Loucy (cell line): ENCODE measurements around the gene GRK6.

Source experiments
- H2AFZ ChIP-seq: fragments of 200-600 bp; sonication (generic); 2 replicates; pipeline ENCODE4 v1.6.0; 2016; ENCODE audit warnings: antibody characterized with exemption, mild to moderate bottlenecking, low read length, moderate library complexity
- H3F3A ChIP-seq: fragments of 200-600 bp; 2 replicates; pipeline ENCODE4 v1.6.0; 2016; ENCODE audit warnings: antibody characterized with exemption, low read depth, mild to moderate bottlenecking
- H3K27me3 ChIP-seq: fragments of 200-600 bp; sonication (generic); 2 replicates; pipeline ENCODE4 v1.6.1; 2014; ENCODE audit warnings: low read length, mild to moderate bottlenecking; ENCODE audit not compliant: insufficient read depth, poor library complexity, severe bottlenecking
- H3K36me3 ChIP-seq: fragments of 200-600 bp; sonication (generic); 2 replicates; pipeline ENCODE4 v1.6.1; 2016; ENCODE audit warnings: low read length; ENCODE audit not compliant: insufficient read depth
- H3K4me1 ChIP-seq: fragments of 200-600 bp; sonication (generic); 2 replicates; pipeline ENCODE4 v1.5.1; 2014; ENCODE audit warnings: low read length, mild to moderate bottlenecking; ENCODE audit not compliant: insufficient read depth, poor library complexity, severe bottlenecking
- H3K4me2 ChIP-seq: fragments of 200-600 bp; sonication (generic); 2 replicates; pipeline ENCODE4 v1.6.0; 2014; ENCODE audit warnings: antibody characterized with exemption, low read length, low read depth, mild to moderate bottlenecking; ENCODE audit not compliant: poor library complexity, severe bottlenecking
- H3K4me3 ChIP-seq: fragments of 200-600 bp; sonication (generic); 2 replicates; pipeline ENCODE4 v1.5.1; 2014; ENCODE audit warnings: low read length, mild to moderate bottlenecking, mixed read lengths; ENCODE audit not compliant: poor library complexity, severe bottlenecking
- H3K79me2 ChIP-seq: fragments of 200-600 bp; sonication (generic); 2 replicates; pipeline ENCODE4 v1.6.1; 2014; ENCODE audit warnings: low read length; ENCODE audit not compliant: insufficient read depth
- H3K9ac ChIP-seq: fragments of 200-600 bp; sonication (generic); 2 replicates; pipeline ENCODE4 v1.6.0; 2014; ENCODE audit warnings: mild to moderate bottlenecking, low read depth, low read length, moderate library complexity; ENCODE audit not compliant: poor library complexity, severe bottlenecking
- H3K9me2 ChIP-seq: fragments of 200-600 bp; sonication (generic); replicated peaks from 2 replicates; pipeline ENCODE4 v1.6.1; 2016; ENCODE audit warnings: low read depth, low read length, mixed read lengths
- H3K9me3 ChIP-seq: fragments of 200-600 bp; sonication (generic); 2 replicates; pipeline ENCODE4 v1.6.1; 2014; ENCODE audit warnings: mild to moderate bottlenecking, antibody characterized with exemption, low read length, low read depth; ENCODE audit not compliant: insufficient read depth
- H4K20me1 ChIP-seq: fragments of 200-600 bp; sonication (generic); 2 replicates; pipeline ENCODE4 v1.6.0; 2014; ENCODE audit warnings: antibody characterized with exemption, low read length, mild to moderate bottlenecking; ENCODE audit not compliant: insufficient read depth, poor library complexity, severe bottlenecking
- EZH2phosphoT487 ChIP-seq: fragments of 200-600 bp; IDR thresholded peaks from 2 replicates; pipeline ENCODE4 v1.6.1; 2018; ENCODE audit warnings: antibody characterized with exemption, mild to moderate bottlenecking, moderate library complexity, borderline replicate concordance
- TF ChIP-seq, protein P1 (sequence below): fragments of 200-600 bp; sonication (generic); conservative IDR thresholded peaks from 2 replicates; pipeline ENCODE4 v1.5.1; 2014; ENCODE audit warnings: mild to moderate bottlenecking, antibody characterized with exemption, low read length

GRK6 gene

DNA sequence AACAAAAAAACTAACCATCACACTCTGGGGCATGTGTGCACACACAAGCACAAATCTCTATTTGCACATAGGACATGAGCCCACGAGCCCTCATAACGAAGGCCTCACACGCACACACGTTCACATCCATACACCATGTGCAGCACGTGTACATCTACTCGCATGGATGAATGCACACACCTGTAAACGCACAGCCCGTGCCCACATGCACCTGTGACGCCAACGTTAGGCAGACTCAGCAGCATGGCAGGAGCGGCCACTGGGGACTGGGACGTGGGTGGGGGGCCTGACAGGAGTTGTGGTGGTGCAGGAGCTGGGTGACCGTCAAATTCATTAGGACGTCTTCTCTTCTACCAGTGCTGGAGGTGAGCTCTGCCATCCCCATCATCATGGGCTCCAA, 39.1 kb upstream of the GRK6 start:
- H3K27me3 ChIP-seq, result no peaks in the 10 kb centered on the region
- no peak overlapping the region for H3K9ac ChIP-seq
- no peaks in the 10 kb centered on the region for H3K9me2 ChIP-seq
- peaks cover 17% of the 10 kb centered on the region for H3K4me1 ChIP-seq
- H3K4me2 ChIP-seq, result no peak overlapping the region
- H4K20me1 ChIP-seq, result no peaks in the 10 kb centered on the region
- no peaks in the 10 kb centered on the region for H3K79me2 ChIP-seq
- TF ChIP-seq EZH2phosphoT487, result no peak
- TF ChIP-seq, protein P1, sequence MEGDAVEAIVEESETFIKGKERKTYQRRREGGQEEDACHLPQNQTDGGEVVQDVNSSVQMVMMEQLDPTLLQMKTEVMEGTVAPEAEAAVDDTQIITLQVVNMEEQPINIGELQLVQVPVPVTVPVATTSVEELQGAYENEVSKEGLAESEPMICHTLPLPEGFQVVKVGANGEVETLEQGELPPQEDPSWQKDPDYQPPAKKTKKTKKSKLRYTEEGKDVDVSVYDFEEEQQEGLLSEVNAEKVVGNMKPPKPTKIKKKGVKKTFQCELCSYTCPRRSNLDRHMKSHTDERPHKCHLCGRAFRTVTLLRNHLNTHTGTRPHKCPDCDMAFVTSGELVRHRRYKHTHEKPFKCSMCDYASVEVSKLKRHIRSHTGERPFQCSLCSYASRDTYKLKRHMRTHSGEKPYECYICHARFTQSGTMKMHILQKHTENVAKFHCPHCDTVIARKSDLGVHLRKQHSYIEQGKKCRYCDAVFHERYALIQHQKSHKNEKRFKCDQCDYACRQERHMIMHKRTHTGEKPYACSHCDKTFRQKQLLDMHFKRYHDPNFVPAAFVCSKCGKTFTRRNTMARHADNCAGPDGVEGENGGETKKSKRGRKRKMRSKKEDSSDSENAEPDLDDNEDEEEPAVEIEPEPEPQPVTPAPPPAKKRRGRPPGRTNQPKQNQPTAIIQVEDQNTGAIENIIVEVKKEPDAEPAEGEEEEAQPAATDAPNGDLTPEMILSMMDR, result no peak
- H2AFZ ChIP-seq, result no peak overlapping the region
- H3K4me3 ChIP-seq, result no peak overlapping the region
- H3K9me3 ChIP-seq, result no peaks in the 10 kb centered on the region
- no peaks in the 10 kb centered on the region for H3K36me3 ChIP-seq
- H3F3A ChIP-seq, result no peaks in the 10 kb centered on the region

DNA sequence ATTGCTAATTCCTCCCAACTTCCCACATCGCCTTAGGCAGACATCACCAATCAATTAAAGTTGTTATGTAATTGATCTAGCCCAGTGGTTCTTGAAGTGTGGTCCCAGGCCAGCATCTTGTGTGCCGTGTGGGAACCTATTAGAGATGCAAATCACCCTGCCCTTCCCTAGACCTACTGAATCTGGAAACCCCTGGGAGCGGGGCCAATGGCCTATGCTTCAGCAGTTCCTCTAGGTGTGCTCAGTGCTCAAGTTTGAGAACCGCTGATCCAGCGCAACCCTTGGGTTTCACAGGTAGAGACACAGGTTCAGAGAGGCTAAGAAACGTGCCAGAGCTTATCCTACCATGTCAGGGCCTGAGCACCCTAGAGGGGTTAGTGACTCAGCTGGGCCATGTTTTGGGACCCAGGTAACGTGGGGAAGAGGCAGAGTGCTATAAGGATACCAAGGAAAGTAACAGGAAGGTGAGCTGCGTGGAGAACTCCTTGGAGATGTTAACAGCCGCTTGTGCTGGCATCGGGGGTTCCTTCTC, 37.9 kb upstream of the GRK6 start:
- H3K4me2 ChIP-seq, result no peak overlapping the region
- H3K36me3 ChIP-seq, result no peaks in the 10 kb centered on the region
- no peak for TF ChIP-seq EZH2phosphoT487
- TF ChIP-seq, protein P1, result no peak
- H3K4me3 ChIP-seq, result no peak overlapping the region
- H2AFZ ChIP-seq, result no peak overlapping the region
- H3K4me1 ChIP-seq, result peaks cover 19% of the 10 kb centered on the region
- no peaks in the 10 kb centered on the region for H3K27me3 ChIP-seq
- H3K9me3 ChIP-seq, result no peaks in the 10 kb centered on the region
- no peaks in the 10 kb centered on the region for H3K79me2 ChIP-seq
- H3K9ac ChIP-seq, result no peak overlapping the region
- H4K20me1 ChIP-seq, result no peaks in the 10 kb centered on the region
- no peaks in the 10 kb centered on the region for H3K9me2 ChIP-seq
- no peaks in the 10 kb centered on the region for H3F3A ChIP-seq

DNA sequence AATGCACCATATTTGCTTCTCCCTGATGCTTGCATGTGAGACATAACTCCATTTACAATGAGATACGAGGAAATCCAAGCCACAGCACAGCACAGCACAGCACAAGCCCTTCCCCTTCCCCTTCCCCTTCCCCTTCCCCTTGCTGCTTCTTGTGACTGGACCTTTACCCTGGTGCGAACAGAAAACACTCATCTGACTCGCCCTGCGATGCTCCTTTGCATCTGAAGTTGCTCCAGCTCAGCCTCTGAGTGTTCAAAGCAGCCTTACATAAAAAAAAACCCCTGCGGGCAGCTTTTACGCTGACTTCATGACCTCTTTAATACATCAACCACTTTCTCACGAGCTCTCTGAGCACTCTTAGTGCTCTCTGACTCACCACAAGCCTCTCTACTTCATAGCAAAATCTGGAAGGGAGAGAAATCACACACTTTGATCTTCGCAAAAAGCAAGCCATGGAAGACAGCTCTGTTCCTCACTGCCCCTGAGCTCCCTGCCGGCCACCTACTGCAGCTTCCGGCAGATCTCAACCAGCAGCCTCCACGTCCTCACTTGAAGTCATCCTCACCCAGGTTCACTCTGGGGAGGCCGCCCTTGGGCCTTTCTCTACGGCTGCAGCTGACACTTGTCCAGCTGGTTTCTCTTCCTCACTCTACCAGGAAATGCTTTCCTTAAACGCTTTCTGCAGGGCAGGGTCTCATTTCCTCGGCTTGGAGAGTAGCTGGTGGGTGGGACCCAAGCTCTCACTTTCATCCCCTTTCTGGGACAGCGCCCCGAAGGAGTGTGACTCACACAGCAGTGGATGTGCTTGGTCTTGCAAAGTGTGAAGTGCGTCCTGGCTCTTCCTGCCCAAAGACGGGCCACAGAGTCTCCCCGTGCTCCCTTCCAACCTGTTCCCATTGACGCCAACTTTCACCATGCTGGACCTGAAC, 37.0 kb upstream of the GRK6 start:
- Histone ChIP-seq H3K9me2 (no peaks in the 10 kb centered on the region), H3K9me3 (no peaks in the 10 kb centered on the region), H4K20me1 (no peaks in the 10 kb centered on the region), H3K4me2 (no peak overlapping the region), H3K4me1 (peaks cover 19% of the 10 kb centered on the region), H3F3A (no peaks in the 10 kb centered on the region), H3K36me3 (no peaks in the 10 kb centered on the region), H3K27me3 (no peaks in the 10 kb centered on the region), H3K4me3 (no peak overlapping the region), H2AFZ (no peak overlapping the region), H3K79me2 (no peaks in the 10 kb centered on the region), H3K9ac (peak overlapping the region; percentile 26)
- no peak for TF ChIP-seq EZH2phosphoT487
- TF ChIP-seq, protein P1, result no peak
